Hepatic stellate cell (primary cell): Measurements from ENCODE around the gene MEF2B.
"Not testable (repeated sequence)": the region's sequence is repeated elsewhere in the genome, so short reads cannot be mapped to it uniquely, and the experiment has no call there.

Experiments used
- DNase-seq: peaks from one replicate; pipeline ENCODE4 v3.0.0; 2011; ENCODE audit warnings: low spot score

MEF2B gene

DNA sequence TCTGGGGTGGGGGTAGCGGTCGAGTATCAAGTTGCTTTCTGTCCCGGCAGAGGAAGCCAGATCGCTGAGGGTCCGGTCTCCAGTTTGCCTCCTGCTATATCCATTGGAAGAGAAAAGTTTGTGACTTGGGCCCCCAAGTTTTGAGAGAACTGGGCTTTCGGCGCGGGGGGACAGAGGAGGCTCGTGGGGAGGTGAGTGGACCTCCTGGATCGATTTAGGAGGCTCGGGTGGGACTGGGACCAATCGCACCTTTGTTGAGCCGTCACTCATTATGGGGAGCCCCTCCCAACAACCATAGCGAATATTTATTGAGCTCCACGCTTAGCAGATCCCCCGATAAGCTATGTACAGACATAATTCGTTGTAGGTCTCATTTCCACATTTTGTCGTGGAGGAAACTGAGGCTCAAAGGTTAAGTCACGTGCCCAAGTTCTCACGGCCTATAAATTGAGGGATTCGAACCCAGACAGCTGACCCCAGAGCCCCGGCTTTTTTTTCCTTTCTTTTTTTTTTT, 22.9 kb upstream of the MEF2B start:
- DNase-seq = no peak

DNA sequence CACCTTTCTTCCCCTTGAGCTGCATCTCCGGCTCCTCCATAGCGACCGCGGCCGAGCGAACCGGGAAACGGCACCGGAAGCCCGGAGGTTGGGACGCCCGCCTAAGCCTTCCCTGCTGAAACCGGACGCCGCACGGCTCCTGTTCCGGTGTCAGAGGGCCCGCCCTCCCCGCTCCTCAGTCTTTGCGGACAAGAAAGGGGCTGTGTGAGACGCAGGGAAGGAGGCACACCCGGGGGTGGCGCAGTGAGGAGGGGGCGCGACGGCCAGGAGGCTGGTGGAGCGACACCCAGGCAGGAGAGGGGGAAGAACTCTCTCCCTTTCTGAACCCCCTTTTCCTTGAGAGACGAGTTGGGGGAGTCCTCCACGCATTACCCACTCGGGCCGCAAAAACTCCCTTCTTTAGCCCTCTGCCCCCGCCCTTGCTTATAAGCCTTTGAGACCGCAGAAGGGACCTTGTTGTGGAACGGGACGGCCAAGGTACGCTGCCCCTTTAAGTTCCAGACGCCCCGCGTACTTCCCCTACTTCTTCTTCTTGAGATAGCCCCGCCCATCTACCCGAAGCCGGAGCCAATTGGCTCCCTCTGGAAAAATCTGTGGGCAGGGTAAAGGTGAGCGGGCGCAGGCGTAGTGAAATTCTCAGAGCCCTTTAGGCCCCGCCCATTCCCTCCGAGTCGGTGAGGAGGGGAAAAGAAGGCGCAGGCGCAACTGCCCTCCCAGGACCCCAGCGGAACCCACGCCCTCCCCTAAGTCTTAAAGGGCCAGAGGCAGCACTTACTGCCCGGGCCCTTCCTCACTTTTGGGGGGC, 22.2 kb upstream of the MEF2B start, which contains the start of the genes BORCS8 and RFXANK:
TSS of gene BORCS8 (minus strand) at position 75 of the 805 bp plus-strand sequence. CDS start at position 40, 35 bp downstream.
TSS of gene RFXANK (plus strand) at position 181 of the 805 bp plus-strand sequence. CDS start 1,689 bp downstream, outside the sequence.
- DNase-seq = peak; percentile 99

GRCh38 chr19:19191768-19192077, 21.7 kb upstream of the MEF2B start:
- DNase-seq = no peak

DNA sequence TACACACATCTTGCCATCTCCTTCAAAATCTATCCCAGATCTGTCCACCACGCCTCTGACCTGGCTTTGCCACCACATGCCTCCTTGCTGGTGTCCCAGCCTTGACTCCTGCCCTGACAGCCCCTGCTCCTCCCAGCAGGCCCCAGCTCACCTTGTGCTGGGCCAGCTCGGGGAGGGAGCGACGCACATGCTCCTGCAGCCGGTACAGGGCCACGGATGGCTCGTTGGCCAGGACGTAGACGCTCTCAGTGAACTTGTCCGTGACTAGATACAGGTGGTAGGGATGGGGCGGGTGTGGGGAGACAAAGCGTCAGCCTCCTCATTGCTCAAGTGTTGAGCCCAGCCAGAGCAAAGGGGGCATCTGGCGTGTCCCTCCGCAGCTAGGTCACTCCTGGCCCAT, 16.7 kb upstream of the MEF2B start:
- DNase-seq = no peak

DNA sequence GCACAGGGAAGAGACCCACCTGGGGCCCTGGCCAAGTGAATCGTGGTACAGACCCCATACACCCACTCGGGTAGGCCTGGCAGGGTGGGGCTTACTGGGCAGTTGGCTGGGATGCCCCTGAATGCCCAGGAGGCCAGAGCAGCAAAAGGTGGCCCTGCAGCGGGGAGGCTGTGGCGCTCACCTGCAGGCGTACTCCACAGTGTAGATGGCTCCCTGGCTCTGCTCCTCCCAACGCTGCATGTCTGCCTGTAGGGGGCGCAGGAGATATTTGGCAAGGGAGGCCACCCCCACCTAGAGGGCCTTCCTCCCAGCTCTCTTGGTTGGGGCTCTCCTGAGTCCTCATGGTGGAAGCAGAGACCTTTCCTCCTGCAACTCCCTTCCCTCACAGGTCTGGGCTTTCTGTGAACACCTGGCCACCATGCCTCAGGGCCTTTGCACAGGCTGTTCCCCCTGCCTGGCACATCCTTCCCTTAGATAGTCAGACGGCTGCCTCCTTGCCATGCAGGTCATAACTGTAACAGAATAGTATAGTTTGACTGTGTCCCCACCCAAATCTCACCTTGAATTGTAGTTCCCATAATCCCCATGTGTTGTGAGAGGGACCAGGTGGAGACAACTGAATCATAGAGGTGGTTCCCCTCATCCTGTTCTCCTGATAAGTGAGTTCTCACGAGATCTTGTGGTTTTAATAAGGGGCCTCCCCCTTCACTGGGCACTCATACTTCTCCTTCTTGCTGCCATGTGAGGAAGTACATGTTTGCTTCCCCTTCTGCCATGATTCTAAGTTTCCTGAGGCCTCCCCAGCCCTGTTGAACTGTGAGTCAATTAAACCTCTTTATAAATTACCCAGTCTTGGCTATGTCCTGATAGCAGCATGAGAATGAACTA, 16.0 kb upstream of the MEF2B start:
- peak; percentile 66 for DNase-seq

- no peak for DNase-seq
Measured at GRCh38 chr19:19181488-19181998, 11.5 kb upstream of the MEF2B start.

DNA sequence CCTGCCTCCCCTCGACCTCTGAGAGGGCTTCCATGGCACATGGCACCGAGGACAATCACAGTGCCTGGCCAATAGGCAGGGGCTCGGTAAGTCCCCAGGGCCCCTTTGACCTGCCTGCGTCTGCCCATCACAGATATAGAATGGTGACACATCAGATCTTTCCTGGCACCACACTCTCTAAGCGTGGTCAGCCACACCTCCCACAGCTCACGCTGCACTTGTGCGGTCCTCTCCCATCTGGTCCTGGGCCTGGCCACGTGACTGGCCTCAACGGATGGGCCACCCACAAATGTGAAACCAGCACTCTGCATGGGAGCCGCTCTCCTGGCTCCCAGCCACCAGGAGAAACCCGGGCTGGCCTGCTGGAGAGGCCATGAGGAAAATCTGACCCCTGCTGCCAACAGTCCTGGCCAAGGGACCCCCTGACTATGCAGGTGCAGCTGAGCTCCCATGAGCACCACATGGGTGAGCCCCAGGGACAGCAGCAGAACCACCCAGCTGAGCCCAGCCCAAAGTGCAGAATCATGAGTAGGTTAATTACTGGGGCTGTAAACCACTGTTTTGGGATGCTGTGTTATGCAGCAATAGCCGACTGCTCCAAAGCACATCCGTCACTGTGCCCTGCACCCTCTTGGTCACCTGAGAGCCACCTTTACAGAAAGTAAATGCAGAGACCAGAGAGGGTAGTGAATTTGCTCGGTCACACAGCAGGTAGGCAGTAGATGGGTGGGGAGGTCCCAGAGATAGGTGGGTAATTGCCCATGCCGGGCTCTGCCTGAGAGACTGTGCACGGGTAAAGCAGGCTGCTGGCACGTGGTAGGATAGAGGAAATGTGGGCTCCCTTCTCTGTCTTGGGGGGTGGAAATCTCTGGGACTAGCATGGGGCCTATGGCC, 9.7 kb upstream of the MEF2B start:
- no peak for DNase-seq

GRCh38 chr19:19176950-19177349, 6.9 kb upstream of the MEF2B start:
- no peak for DNase-seq

- DNase-seq = not testable (repeated sequence)
Measured at GRCh38 chr19:19173243-19173642, 3.2 kb upstream of the MEF2B start.

DNA sequence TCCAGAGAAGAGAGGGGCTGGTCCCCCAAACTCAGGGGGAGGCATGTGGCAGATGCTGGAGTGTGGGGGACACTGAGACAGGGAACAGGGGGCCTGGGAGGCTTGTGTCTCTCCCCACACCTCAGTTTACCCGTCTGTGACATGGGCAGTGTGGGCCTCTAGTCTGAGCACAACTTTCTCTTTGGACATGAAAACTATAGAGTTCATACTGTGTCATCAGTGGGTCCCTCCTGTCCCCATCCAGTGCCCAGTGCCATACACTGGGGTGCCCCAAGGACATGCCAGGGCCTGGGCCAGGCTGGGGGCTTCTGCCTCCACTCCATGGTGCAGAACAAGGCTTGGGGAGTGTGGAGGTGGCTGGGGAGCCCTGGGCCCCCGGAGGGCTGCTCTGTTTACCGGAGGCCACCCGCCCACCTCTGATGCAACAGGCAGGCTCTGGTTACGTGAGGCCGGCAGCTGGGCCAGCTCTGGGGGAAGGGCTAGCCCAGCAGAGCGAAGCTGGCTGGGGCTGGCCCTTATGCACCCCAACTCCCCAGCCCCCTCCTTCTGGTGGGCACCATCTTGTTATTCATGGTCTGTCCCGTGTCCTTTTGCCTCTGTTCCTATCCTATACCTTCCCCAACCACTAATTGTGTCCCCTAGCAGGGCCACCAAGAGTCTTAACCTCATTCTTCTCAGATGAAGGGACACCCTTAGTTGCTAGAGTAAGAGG, 1.9 kb upstream of the MEF2B start:
- no peak for DNase-seq

DNA sequence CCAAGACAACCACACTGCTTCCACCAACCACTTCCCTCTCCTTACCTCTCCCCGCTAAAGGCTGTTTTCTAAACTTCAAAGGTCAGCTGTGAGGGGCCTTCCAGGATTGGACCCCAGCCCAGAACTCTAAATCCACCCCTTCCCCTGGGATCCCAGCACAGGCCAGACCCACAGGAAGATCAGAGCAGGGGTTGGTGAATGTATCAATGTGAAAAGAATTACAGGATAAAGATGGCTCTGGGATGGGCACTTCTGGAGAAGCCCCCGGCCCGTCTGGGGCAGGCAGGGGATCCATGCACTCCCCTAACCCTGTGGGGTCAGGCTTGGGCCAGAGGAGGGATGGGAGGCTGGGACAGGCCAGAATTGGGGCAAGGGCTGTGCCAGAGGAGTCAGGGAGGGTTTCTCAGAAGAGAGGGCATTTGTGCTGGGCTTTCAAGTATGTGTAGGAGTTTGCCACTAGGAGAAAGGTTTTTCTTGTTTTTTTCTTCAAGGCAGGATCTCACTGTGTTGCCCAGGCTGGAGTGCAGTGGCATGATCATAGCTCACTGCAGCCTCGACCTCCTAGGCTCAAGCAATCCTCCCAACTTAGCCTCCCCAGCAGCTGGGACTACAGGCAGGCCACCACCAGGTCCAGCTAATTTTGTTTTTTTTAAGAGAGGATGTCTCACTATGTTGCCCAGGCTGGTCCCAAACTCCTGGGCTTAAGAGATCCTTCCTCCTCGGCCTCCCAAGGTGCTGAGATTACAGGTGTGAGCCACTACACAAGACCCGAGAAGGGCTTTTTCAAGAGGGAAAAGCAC, 1.0 kb upstream of the MEF2B start:
- no peak for DNase-seq

DNA sequence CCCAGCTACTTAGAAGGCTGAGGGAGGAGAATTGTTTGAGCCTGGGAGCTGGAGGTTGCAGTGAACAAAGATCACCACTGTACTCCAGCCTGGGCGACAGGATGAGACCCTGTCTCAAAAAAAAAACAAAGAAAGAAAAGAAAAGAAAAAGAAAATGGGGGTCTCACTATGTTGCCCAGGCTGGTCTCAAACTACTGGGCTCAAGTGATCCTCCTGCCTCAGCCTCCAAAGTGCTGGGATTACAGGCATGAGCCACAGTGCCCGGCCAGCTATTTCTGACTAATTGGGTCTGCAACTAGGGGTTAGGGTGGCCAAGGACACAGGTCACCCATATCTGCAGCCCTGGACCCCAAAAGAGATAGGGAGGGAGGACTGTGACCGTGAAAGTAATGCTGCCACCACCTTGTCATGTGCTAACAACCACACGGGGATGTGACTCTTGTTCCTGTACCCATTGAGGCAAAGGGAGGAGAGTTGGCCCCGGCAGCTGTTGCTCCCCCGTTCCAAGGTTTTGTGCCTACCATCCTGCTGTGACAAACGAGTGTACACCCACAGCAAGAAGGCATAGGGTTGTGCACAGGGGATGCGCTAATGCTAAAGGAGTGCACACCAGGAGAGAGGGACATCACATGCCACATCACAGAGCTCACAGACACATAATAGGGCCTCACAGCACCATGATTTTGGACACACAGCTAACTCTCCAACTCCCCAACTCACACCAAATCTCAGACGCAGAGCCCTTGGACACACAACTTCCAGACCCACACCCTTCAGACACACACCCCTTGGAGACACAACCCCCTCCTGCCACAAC, 619 bp downstream of the MEF2B start:
- DNase-seq = no peak

DNA sequence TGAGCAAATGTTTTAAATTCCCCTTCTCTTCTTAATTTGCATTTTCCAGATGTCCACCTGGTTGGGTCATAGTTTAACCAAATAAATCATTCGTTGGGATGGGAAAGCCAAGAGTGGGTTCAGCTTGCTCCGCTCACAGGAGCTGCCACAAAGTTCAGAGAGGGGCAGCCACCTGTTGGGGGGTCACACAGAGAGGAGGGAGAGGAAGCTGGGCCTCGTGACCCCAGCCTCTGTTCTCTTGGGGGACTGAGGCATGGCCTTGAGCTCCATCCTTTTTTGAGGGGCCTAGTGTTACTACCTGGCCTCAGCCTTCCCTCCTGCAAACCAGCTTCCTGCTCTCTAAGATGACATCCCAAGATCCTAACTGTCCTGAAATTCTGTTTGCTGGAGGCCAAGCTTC, 2.5 kb downstream of the MEF2B start:
- no peak for DNase-seq

DNA sequence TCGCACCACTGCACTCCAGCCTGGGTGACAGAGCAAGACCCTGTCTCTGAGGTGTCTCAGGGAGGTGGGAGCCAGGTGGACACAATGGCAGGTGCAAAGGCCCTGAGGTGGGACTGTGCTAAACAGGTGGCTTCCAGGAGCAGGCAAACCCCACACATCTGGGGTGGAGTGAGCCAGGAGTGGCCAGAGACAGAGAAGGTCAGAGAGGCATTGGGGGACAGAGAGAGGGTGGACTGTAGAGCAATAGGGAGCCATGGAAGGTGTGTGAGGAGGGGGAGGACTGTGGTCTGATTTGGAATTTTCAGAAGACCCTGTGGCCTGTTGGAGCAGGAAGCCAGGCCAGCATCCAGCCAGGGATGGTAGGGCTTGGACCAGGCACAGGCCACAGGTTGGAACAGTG, 4.7 kb downstream of the MEF2B start:
- DNase-seq = no peak

DNA sequence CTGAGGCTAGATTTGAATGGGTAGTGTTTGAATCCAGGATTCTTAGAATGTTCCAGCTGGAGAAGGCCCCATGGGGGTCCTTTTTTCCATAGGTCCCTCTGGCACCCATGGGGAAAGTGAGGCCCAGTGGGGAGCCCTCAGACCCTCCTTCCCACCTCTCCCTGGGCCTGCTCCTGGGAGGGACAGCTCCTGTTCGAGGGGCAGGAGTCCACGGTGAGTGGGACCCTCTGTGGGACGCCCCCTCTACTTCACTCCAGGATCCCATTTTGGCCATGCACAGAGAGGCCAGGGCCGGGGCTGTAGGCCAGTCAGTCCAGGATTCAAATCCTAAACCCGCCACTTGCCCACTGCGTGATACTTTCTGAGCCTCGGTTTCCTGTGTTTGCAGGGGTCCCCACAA, 7.6 kb downstream of the MEF2B start:
- DNase-seq = no peak

DNA sequence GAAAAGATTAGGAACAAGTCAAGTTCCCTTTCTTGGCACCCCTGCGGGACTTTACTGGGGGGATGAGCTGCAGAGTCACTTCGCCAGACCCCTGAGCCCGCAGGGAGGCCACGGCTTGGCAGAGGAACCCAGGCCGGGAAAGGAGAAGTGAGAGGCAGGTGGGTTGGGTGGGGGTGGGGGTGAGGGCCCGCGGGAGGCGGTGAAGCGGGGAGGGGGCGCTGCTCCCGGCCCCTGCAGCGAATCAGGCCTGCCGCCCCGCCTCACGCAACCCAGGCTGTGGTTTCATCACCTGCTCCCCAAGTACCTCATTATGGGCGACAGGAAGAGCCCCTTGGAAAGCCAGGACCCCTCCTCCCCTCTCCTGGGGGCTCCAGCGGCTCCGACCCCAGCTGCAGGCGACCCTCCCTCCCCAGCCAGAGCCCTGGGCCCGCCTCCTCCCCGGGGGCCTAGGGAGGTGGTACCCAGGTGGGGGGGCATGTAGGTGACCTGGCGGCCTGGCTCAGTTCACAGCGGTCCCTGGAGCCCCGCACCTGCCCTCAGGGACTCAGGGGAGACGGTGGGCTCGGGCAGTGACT, 9.5 kb downstream of the MEF2B start:
- DNase-seq = no peak

DNA sequence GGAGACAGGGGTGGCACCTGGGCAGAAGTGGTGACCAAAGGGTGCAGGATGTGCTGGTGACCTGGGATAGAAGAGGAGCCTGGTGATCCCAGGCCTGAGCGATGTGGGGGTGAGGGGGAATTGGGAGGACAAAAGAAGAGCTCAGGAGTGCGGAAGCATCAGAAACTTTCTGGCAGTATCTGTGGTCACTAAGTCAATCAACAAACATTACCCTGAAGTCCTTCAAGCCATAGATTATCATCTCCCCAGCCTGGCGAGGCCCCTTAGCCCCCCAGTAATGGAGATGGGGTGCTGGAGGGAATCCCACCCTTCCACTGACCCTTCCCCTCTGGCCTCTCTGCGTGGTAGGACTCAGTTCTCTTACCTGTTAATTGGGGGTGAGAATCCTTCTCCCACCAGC, 10.5 kb downstream of the MEF2B start:
- no peak for DNase-seq

GRCh38 chr19:19157808-19158207, 12.3 kb downstream of the MEF2B start:
- DNase-seq = no peak
